ENCODE results near the gene RIIAD1. TPM values are rescaled to one million over a fixed set of nuclear protein-coding genes. Genes with fewer than 3 reads are reported as not detected.
A peak's percentile ranks its signal among the peaks of the same experiment; 100 is the strongest.
"Not testable (repeated sequence)": the region's sequence is repeated elsewhere in the genome, so short reads cannot be mapped to it uniquely, and the experiment has no call there.

The RIIAD1 gene
- polyA plus RNA-seq, 1 experiment = not detected

GRCh38 chr1:151728151-151729054, 7.1 kb downstream of the RIIAD1 start:
- Histone ChIP-seq H3K4me3 (ENCODE audit: low read depth, low read length) (no peak overlapping the region), H3K27me3 (ENCODE audit: control insufficient read depth, insufficient read depth, low read length) (peaks cover 44% of the 10 kb centered on the region), H3K9me3 (ENCODE audit: control insufficient read depth, insufficient read depth, low read length) (no peaks in the 10 kb centered on the region), H3K27ac (ENCODE audit: low read depth, low read length) (no peak overlapping the region)
- no peak for TF ChIP-seq CTCF (IDR thresholded peaks at IDR 0.05; ENCODE audit: low read depth, low read length)
- peak; percentile 16 for DNase-seq (ENCODE audit: low read depth, low spot score)
- ChIA-PET CTCF (interaction anchor here (0.9 to 1.2 kb wide), 5 partner anchors 35 to 194 kb away, joined by 3 to 4 read pairs (median 3); no protein-coding TSS in a partner anchor), POLR2A (interaction anchor here (0.7 kb wide), 1 partner anchor 8 kb away, joined by 5 read pairs; no protein-coding TSS in a partner anchor)

GRCh38 chr1:151729157-151729965, 8.0 kb downstream of the RIIAD1 start:
- TF ChIP-seq CTCF (IDR thresholded peaks at IDR 0.05; ENCODE audit: low read depth, low read length) = no peak
- Histone ChIP-seq H3K27ac (ENCODE audit: low read depth, low read length) (no peak overlapping the region), H3K9me3 (ENCODE audit: control insufficient read depth, insufficient read depth, low read length) (no peaks in the 10 kb centered on the region), H3K27me3 (ENCODE audit: control insufficient read depth, insufficient read depth, low read length) (peaks cover 41% of the 10 kb centered on the region), H3K4me3 (ENCODE audit: low read depth, low read length) (no peak overlapping the region)
- CTCF ChIA-PET = interaction anchor here (0.9 to 1.2 kb wide), 4 partner anchors 36 to 195 kb away, joined by 3 to 4 read pairs (median 3); no protein-coding TSS in a partner anchor
- POLR2A ChIA-PET = no interaction called here
- DNase-seq (ENCODE audit: low read depth, low spot score) = no peak

GRCh38 chr1:151729966-151730291, 8.6 kb downstream of the RIIAD1 start:
- TF ChIP-seq CTCF (IDR thresholded peaks at IDR 0.05; ENCODE audit: low read depth, low read length) = no peak
- POLR2A ChIA-PET = no interaction called here
- H3K27ac ChIP-seq (ENCODE audit: low read depth, low read length) = no peak overlapping the region
- DNase-seq (ENCODE audit: low read depth, low spot score) = no peak
- H3K27me3 ChIP-seq (ENCODE audit: control insufficient read depth, insufficient read depth, low read length) = peaks cover 38% of the 10 kb centered on the region
- CTCF ChIA-PET = no interaction called here
- H3K4me3 ChIP-seq (ENCODE audit: low read depth, low read length) = no peak overlapping the region
- no peaks in the 10 kb centered on the region for H3K9me3 ChIP-seq (ENCODE audit: control insufficient read depth, insufficient read depth, low read length)

- Histone ChIP-seq H3K4me3 (ENCODE audit: low read depth, low read length) (no peak overlapping the region), H3K27me3 (ENCODE audit: control insufficient read depth, insufficient read depth, low read length) (peaks cover 35% of the 10 kb centered on the region), H3K27ac (ENCODE audit: low read depth, low read length) (no peak overlapping the region), H3K9me3 (ENCODE audit: control insufficient read depth, insufficient read depth, low read length) (peaks cover 8% of the 10 kb centered on the region)
- no peak for DNase-seq (ENCODE audit: low read depth, low spot score)
- TF ChIP-seq CTCF (IDR thresholded peaks at IDR 0.05; ENCODE audit: low read depth, low read length) = no peak
- ChIA-PET POLR2A (no interaction called here), CTCF (interaction anchor here (1.0 to 3.5 kb wide), 5 partner anchors 18 to 392 kb away, joined by 3 to 24 read pairs (median 3); no protein-coding TSS in a partner anchor)
These were observed 11.8 kb downstream of the RIIAD1 start for GRCh38 chr1:151733126-151733525.

GRCh38 chr1:151733995-151734394, 12.7 kb downstream of the RIIAD1 start:
- POLR2A ChIA-PET; H3K27ac ChIP-seq (ENCODE audit: low read depth, low read length); DNase-seq (ENCODE audit: low read depth, low spot score); H3K4me3 ChIP-seq (ENCODE audit: low read depth, low read length); H3K9me3 ChIP-seq (ENCODE audit: control insufficient read depth, insufficient read depth, low read length): not testable (repeated sequence)
- CTCF ChIA-PET = interaction anchor here (0.7 to 3.5 kb wide), 21 partner anchors 13 to 432 kb away, joined by 3 to 24 read pairs (median 3); partner anchors contain the start of genes CGN, RIIAD1 and TDRKH
- peaks cover 34% of the 10 kb centered on the region for H3K27me3 ChIP-seq (ENCODE audit: control insufficient read depth, insufficient read depth, low read length)
